HepG2 (cell line): ENCODE data around the gene ZC3H7B. TPM values are rescaled to one million over a fixed set of nuclear protein-coding genes. Genes with fewer than 3 reads are reported as not detected.

Experiments used
- AGO2 ChIP-seq: fragments of 200-400 bp; formaldehyde crosslinking; optimal IDR thresholded peaks from 2 replicates; pipeline ENCODE3; 2017; ENCODE audit warnings: mild to moderate bottlenecking, low read depth, low read length, moderate library complexity
- CBX1 ChIP-seq: IDR thresholded peaks from one replicate; pipeline ENCODE4 v1.6.1; 2016; ENCODE audit warnings: antibody characterized with exemption, low read depth
- GABPA ChIP-seq, 2 experiments: IDR thresholded peaks; 2 replicates each; pipeline ENCODE4 v1.6.1; 2011 to 2016; ENCODE audit warnings: low read depth in 2 of 2, low read length in 1 of 2, missing biosample characterization in 1 of 2, missing genetic modification characterization in 1 of 2
- HOXD1 ChIP-seq: sonication (generic); formaldehyde crosslinking; IDR thresholded peaks from 2 replicates; pipeline ENCODE4 v1.5.0; 2020; ENCODE audit warnings: missing genetic modification reagents
- KMT2B ChIP-seq: IDR thresholded peaks from 2 replicates; pipeline ENCODE4 v1.6.1; 2016; ENCODE audit warnings: missing genetic modification reagents, missing compliant biosample characterization
- LCORL ChIP-seq, 2 experiments: fragments of 450-650 bp in 1 of 2; sonication (generic) in 1 of 2; formaldehyde crosslinking in 1 of 2; IDR thresholded peaks; 2 replicates each; pipeline versions ENCODE4 v1.5.0 to v1.6.1; 2017 to 2020; ENCODE audit warnings: antibody characterized with exemption in 1 of 2, missing genetic modification reagents in 1 of 2
- NBN ChIP-seq: fragments of 450-650 bp; conservative IDR thresholded peaks from 2 replicates; pipeline ENCODE4 v1.6.1; 2017
- RCOR2 ChIP-seq: IDR thresholded peaks from 2 replicates; pipeline ENCODE4 v1.6.1; 2016; ENCODE audit warnings: missing biosample characterization, missing genetic modification reagents
- RFX5 ChIP-seq: IDR thresholded peaks from 2 replicates; pipeline ENCODE4 v1.6.1; 2011; ENCODE audit warnings: low read depth, low read length, improper control_type of control experiment
- SIX1 ChIP-seq: sonication (generic); formaldehyde crosslinking; IDR thresholded peaks from 2 replicates; pipeline ENCODE4 v1.4.0; 2020; ENCODE audit warnings: missing genetic modification reagents, borderline replicate concordance
- ZNF530 ChIP-seq: sonication (generic); formaldehyde crosslinking; IDR thresholded peaks from 2 replicates; pipeline ENCODE4 v1.5.0; 2020; ENCODE audit warnings: low read depth, mild to moderate bottlenecking, missing genetic modification reagents
- ZNF615 ChIP-seq: sonication (generic); formaldehyde crosslinking; IDR thresholded peaks from 2 replicates; pipeline ENCODE4 v1.5.0; 2020; ENCODE audit warnings: mild to moderate bottlenecking, missing genetic modification reagents, borderline replicate concordance
- ZNF878 ChIP-seq: sonication (generic); formaldehyde crosslinking; IDR thresholded peaks from 2 replicates; pipeline ENCODE4 v1.8.1; 2023; ENCODE audit warnings: mild to moderate bottlenecking, missing genetic modification reagents, moderate library complexity
- polyA plus RNA-seq, 8 experiments: library from polyadenylated mRNA; depleted of rRNA in 3 of 8; stranded (reverse) in 7 of 8; unstranded in 1 of 8; fragments of >200 nt; fragmentation: Illumina TruSeq in 4 of 8; extraction: Trizol in 4 of 8; gene quantifications; 2 replicates each; pipeline versions ENCODE4 v1.2.1 to v1.2.3, GENCODE V29; 2011 to 2016; ENCODE audit warnings: low read depth in 4 of 8, missing spikeins in 1 of 8, mixed read lengths in 1 of 8; ENCODE audit not compliant: insufficient read depth in 1 of 8
- total RNA-seq, 5 experiments: library from RNA; depleted of rRNA; stranded (reverse); fragments of >200 nt; fragmentation: Illumina TruSeq; extraction: Trizol; gene quantifications; 2 replicates each; pipeline ENCODE4 v1.2.3, GENCODE V29; 2016; ENCODE audit warnings: low read depth in 1 of 5
- TF ChIP-seq, protein P1 (sequence below): sonication (generic); formaldehyde crosslinking; IDR thresholded peaks from 2 replicates; pipeline ENCODE4 v1.4.0; 2020; ENCODE audit warnings: missing genetic modification reagents
- TF ChIP-seq, protein P2 (sequence below): sonication (generic); formaldehyde crosslinking; IDR thresholded peaks from 2 replicates; pipeline ENCODE4 v1.8.0; 2022; ENCODE audit warnings: mild to moderate bottlenecking, missing genetic modification reagents
- TF ChIP-seq, protein P3 (sequence below): sonication (generic); formaldehyde crosslinking; IDR thresholded peaks from 2 replicates; pipeline ENCODE4 v1.8.1; 2023; ENCODE audit warnings: mild to moderate bottlenecking, missing genetic modification reagents
- TF ChIP-seq, protein P4 (sequence below): sonication (generic); formaldehyde crosslinking; IDR thresholded peaks from 2 replicates; pipeline ENCODE4 v1.5.0; 2020; ENCODE audit warnings: mild to moderate bottlenecking, missing genetic modification reagents
- TF ChIP-seq, protein P5 (sequence below): sonication (generic); formaldehyde crosslinking; IDR thresholded peaks from 2 replicates; pipeline ENCODE4 v1.9.0; 2022; ENCODE audit warnings: missing genetic modification reagents, mild to moderate bottlenecking, borderline replicate concordance

The ZC3H7B gene
- total and polyA plus RNA-seq, 2 of the 13 experiments (the other 11 are each of a cell fraction or from before 2014, with no cell fraction given) = 26.4 to 37.2 TPM

DNA sequence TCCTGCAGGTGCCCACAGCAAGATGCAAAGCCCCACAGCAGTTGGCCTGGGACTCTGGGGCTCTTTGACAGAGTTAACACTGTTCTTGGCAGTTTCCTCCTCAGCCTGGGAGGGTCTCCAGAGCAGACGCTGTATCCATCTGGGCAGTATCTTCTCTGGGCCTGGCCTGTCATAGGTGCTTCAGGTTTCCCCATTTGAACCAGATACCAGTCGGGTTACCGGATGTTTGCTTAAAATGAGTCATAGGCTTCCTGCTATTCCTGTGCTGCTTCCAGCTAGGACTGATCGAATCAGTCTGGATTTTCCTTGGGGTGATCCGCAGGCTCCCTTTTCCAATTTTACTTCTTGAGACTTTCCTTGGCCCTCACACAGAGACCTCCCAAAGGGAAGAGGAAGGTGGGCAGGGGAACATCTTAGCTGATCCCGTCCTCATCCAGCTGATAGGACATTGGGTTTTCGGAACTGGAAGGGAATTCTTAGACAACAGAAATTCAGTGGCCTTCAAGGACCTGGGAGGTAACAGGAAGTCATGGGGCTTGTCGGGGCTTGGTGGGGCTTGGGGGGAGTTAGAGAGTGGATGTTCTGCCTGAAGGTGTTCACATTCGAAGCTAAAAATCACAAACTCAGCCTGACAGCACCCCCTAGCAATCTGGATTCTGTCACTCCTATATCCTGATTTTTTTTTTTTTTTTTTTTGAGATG is 12.9 kb upstream of the ZC3H7B start (continued):
- TF ChIP-seq AGO2 (no peak), CBX1 (no peak), RCOR2 (no peak), ZNF615 (no peak), KMT2B (no peak; the same call in 1 of the 2 replicates), GABPA (IDR thresholded peaks at IDR 0.05; ENCODE audit: low read depth, low read length) (peak; percentile 22; the same call in 1 of the 2 replicates), GABPA (CRISPR knock-in tag; IDR thresholded peaks at IDR 0.05; ENCODE audit: low read depth) (peak; percentile 84), HOXD1 (no peak), SIX1 (CRISPR knock-in tag) (peak; percentile 59; the same call in 1 of the 2 replicates), NBN (no peak), LCORL (IDR thresholded peaks at IDR 0.05) (no peak), LCORL (CRISPR knock-in tag; IDR thresholded peaks at IDR 0.05) (0 out of 2 replicates have a peak, but pooled peaks have one; percentile 21), RFX5 (no peak), ZNF878 (CRISPR knock-in tag) (no peak), ZNF530 (CRISPR knock-in tag) (no peak)
- TF ChIP-seq, protein P1, sequence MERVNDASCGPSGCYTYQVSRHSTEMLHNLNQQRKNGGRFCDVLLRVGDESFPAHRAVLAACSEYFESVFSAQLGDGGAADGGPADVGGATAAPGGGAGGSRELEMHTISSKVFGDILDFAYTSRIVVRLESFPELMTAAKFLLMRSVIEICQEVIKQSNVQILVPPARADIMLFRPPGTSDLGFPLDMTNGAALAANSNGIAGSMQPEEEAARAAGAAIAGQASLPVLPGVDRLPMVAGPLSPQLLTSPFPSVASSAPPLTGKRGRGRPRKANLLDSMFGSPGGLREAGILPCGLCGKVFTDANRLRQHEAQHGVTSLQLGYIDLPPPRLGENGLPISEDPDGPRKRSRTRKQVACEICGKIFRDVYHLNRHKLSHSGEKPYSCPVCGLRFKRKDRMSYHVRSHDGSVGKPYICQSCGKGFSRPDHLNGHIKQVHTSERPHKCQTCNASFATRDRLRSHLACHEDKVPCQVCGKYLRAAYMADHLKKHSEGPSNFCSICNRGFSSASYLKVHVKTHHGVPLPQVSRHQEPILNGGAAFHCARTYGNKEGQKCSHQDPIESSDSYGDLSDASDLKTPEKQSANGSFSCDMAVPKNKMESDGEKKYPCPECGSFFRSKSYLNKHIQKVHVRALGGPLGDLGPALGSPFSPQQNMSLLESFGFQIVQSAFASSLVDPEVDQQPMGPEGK (CRISPR knock-in tag) = peak; percentile 36; the same call in 1 of the 2 replicates
- TF ChIP-seq, protein P2, sequence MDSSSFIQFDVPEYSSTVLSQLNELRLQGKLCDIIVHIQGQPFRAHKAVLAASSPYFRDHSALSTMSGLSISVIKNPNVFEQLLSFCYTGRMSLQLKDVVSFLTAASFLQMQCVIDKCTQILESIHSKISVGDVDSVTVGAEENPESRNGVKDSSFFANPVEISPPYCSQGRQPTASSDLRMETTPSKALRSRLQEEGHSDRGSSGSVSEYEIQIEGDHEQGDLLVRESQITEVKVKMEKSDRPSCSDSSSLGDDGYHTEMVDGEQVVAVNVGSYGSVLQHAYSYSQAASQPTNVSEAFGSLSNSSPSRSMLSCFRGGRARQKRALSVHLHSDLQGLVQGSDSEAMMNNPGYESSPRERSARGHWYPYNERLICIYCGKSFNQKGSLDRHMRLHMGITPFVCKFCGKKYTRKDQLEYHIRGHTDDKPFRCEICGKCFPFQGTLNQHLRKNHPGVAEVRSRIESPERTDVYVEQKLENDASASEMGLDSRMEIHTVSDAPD (CRISPR knock-in tag) = 0 out of 2 replicates have a peak, but pooled peaks have one; percentile 36
- TF ChIP-seq, protein P3, sequence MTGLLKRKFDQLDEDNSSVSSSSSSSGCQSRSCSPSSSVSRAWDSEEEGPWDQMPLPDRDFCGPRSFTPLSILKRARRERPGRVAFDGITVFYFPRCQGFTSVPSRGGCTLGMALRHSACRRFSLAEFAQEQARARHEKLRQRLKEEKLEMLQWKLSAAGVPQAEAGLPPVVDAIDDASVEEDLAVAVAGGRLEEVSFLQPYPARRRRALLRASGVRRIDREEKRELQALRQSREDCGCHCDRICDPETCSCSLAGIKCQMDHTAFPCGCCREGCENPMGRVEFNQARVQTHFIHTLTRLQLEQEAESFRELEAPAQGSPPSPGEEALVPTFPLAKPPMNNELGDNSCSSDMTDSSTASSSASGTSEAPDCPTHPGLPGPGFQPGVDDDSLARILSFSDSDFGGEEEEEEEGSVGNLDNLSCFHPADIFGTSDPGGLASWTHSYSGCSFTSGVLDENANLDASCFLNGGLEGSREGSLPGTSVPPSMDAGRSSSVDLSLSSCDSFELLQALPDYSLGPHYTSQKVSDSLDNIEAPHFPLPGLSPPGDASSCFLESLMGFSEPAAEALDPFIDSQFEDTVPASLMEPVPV (CRISPR knock-in tag) = peak; percentile 55; the same call in 1 of the 2 replicates
- TF ChIP-seq, protein P4, sequence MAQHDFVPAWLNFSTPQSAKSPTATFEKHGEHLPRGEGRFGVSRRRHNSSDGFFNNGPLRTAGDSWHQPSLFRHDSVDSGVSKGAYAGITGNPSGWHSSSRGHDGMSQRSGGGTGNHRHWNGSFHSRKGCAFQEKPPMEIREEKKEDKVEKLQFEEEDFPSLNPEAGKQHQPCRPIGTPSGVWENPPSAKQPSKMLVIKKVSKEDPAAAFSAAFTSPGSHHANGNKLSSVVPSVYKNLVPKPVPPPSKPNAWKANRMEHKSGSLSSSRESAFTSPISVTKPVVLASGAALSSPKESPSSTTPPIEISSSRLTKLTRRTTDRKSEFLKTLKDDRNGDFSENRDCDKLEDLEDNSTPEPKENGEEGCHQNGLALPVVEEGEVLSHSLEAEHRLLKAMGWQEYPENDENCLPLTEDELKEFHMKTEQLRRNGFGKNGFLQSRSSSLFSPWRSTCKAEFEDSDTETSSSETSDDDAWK (CRISPR knock-in tag) = no peak
- TF ChIP-seq, protein P5, sequence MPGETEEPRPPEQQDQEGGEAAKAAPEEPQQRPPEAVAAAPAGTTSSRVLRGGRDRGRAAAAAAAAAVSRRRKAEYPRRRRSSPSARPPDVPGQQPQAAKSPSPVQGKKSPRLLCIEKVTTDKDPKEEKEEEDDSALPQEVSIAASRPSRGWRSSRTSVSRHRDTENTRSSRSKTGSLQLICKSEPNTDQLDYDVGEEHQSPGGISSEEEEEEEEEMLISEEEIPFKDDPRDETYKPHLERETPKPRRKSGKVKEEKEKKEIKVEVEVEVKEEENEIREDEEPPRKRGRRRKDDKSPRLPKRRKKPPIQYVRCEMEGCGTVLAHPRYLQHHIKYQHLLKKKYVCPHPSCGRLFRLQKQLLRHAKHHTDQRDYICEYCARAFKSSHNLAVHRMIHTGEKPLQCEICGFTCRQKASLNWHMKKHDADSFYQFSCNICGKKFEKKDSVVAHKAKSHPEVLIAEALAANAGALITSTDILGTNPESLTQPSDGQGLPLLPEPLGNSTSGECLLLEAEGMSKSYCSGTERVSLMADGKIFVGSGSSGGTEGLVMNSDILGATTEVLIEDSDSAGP (CRISPR knock-in tag) = no peak
